ENCODE results near the gene PALM2AKAP2.

DNA sequence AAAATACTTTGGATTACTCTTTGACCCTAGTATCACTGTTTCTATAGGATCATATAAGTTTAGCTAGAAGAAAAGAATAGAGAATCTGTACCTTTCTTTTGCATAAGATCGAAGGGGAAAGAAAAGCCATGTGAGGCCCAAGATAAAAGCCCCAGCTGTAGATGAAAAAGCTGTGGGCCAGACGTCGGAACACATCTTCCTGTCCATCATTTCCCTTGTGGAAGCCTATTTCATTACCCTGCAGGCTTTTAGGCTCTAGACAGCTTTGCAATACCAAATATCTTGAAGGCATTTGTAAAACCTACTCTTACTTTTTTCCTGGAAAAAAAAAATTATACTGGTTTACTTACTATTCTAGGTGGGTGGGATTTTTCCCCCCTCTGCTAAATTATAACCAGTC is 10.0 kb downstream of the PALM2AKAP2 start:
- TF ChIP-seq TAF1 (IDR thresholded peaks at IDR 0.05; ENCODE audit: low read depth) (no peak), POLR2AphosphoS5 (IDR thresholded peaks at IDR 0.05) (no peak), MXI1 (conservative IDR thresholded peaks at IDR 0.05; ENCODE audit: poor library complexity, severe bottlenecking) (no peak), EZH2 (IDR thresholded peaks at IDR 0.05; ENCODE audit: borderline replicate concordance, insufficient read depth, low read length, poor library complexity, severe bottlenecking) (no peak), EP300 (conservative IDR thresholded peaks at IDR 0.05; ENCODE audit: poor library complexity, severe bottlenecking) (no peak), SMC3 (conservative IDR thresholded peaks at IDR 0.05; ENCODE audit: poor library complexity) (no peak), RAD21 (conservative IDR thresholded peaks at IDR 0.05) (no peak)
- TF ChIP-seq, protein P1, sequence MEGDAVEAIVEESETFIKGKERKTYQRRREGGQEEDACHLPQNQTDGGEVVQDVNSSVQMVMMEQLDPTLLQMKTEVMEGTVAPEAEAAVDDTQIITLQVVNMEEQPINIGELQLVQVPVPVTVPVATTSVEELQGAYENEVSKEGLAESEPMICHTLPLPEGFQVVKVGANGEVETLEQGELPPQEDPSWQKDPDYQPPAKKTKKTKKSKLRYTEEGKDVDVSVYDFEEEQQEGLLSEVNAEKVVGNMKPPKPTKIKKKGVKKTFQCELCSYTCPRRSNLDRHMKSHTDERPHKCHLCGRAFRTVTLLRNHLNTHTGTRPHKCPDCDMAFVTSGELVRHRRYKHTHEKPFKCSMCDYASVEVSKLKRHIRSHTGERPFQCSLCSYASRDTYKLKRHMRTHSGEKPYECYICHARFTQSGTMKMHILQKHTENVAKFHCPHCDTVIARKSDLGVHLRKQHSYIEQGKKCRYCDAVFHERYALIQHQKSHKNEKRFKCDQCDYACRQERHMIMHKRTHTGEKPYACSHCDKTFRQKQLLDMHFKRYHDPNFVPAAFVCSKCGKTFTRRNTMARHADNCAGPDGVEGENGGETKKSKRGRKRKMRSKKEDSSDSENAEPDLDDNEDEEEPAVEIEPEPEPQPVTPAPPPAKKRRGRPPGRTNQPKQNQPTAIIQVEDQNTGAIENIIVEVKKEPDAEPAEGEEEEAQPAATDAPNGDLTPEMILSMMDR (IDR thresholded peaks at IDR 0.05; ENCODE audit: poor library complexity, severe bottlenecking), result no peak
- TF ChIP-seq, protein P2, sequence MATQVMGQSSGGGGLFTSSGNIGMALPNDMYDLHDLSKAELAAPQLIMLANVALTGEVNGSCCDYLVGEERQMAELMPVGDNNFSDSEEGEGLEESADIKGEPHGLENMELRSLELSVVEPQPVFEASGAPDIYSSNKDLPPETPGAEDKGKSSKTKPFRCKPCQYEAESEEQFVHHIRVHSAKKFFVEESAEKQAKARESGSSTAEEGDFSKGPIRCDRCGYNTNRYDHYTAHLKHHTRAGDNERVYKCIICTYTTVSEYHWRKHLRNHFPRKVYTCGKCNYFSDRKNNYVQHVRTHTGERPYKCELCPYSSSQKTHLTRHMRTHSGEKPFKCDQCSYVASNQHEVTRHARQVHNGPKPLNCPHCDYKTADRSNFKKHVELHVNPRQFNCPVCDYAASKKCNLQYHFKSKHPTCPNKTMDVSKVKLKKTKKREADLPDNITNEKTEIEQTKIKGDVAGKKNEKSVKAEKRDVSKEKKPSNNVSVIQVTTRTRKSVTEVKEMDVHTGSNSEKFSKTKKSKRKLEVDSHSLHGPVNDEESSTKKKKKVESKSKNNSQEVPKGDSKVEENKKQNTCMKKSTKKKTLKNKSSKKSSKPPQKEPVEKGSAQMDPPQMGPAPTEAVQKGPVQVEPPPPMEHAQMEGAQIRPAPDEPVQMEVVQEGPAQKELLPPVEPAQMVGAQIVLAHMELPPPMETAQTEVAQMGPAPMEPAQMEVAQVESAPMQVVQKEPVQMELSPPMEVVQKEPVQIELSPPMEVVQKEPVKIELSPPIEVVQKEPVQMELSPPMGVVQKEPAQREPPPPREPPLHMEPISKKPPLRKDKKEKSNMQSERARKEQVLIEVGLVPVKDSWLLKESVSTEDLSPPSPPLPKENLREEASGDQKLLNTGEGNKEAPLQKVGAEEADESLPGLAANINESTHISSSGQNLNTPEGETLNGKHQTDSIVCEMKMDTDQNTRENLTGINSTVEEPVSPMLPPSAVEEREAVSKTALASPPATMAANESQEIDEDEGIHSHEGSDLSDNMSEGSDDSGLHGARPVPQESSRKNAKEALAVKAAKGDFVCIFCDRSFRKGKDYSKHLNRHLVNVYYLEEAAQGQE (IDR thresholded peaks at IDR 0.05; ENCODE audit: borderline replicate concordance), result no peak

All from neural cell (in vitro differentiated cells).